SH-SY5Y (cell line): ENCODE data around the gene SHISA6.

ENCODE experiments used
- GATA2 ChIP-seq: IDR thresholded peaks from 2 replicates; pipeline ENCODE4 v1.6.1; 2011; ENCODE audit warnings: mild to moderate bottlenecking, low read depth, low read length
- GATA3 ChIP-seq: IDR thresholded peaks from 2 replicates; pipeline ENCODE4 v1.6.1; 2011; ENCODE audit warnings: low read depth, mild to moderate bottlenecking, low read length, moderate library complexity

DNA sequence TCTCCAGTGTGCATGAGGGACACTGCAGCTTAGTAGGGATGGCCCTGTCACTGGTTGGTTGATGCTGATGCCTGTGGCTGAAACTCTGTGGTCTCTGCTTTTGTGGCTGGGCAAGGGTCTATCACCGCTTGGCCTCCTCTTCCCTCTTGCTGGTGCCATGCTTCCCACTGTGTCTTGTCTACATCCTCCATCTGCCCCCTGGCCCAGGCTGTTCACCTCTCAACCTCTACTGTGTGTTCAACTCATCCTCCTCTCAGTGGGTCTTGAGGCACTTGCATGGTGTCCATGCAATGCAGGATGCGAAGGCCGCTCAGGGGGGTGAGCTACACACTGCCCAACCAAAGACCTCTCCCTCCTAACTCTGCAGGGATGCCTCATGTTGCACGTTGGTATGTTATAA, 19.8 kb upstream of the SHISA6 start:
- TF ChIP-seq GATA2 (no peak), GATA3 (no peak)
